ENCODE measurements around the gene ZNF618. TPM values are rescaled to one million over a fixed set of nuclear protein-coding genes. Genes with fewer than 3 reads are reported as not detected.

The ZNF618 gene
- total RNA-seq, 1 experiment from 2014 or later, result 22.0 TPM

DNA sequence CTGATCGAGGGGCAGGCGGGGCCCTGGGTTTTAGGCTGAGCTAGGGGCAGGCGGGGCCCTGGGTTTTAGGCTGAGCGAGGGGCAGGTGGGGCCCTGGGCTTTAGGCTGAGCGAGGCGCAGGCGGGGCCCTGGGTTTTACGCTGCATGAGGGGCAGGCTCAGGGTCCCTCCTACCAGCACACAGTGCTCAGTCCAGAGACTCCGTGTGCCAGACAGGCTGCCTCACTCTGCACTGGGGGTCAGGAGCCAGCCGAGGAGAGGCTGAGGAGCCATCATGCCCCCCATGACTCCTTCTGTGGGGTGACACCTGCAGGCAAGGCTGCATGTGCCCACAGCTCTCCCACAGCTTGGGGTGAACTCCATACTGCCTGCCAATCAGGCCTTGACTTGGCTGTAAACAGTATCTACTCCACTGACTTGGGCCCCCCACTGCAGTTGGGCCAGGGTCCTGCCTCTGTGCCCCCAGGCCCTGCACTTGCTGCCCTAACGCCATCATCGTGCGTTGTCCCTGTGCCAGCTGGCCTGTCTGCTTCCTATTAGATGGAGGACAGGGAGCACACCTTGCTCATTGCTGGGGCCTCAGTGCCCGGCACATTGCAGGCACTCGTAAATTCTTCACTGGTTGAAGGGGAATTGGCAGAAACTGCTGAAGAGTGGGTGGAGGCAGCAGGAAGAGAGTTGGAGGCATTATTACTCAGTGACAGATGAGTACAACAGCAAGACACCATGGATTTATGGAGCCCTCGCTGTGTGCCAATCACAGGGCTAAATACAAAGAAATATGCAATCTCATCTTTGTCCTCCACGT is 123.3 kb downstream of the ZNF618 start (continued):
- TF ChIP-seq, protein P1, sequence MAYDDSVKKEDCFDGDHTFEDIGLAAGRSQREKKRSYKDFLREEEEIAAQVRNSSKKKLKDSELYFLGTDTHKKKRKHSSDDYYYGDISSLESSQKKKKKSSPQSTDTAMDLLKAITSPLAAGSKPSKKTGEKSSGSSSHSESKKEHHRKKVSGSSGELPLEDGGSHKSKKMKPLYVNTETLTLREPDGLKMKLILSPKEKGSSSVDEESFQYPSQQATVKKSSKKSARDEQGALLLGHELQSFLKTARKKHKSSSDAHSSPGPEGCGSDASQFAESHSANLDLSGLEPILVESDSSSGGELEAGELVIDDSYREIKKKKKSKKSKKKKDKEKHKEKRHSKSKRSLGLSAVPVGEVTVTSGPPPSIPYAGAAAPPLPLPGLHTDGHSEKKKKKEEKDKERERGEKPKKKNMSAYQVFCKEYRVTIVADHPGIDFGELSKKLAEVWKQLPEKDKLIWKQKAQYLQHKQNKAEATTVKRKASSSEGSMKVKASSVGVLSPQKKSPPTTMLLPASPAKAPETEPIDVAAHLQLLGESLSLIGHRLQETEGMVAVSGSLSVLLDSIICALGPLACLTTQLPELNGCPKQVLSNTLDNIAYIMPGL (CRISPR knock-in tag; IDR thresholded peaks at IDR 0.05), result no peak
- no peak for TF ChIP-seq SOX15 (CRISPR knock-in tag; IDR thresholded peaks at IDR 0.05)
- TF ChIP-seq, protein P2, sequence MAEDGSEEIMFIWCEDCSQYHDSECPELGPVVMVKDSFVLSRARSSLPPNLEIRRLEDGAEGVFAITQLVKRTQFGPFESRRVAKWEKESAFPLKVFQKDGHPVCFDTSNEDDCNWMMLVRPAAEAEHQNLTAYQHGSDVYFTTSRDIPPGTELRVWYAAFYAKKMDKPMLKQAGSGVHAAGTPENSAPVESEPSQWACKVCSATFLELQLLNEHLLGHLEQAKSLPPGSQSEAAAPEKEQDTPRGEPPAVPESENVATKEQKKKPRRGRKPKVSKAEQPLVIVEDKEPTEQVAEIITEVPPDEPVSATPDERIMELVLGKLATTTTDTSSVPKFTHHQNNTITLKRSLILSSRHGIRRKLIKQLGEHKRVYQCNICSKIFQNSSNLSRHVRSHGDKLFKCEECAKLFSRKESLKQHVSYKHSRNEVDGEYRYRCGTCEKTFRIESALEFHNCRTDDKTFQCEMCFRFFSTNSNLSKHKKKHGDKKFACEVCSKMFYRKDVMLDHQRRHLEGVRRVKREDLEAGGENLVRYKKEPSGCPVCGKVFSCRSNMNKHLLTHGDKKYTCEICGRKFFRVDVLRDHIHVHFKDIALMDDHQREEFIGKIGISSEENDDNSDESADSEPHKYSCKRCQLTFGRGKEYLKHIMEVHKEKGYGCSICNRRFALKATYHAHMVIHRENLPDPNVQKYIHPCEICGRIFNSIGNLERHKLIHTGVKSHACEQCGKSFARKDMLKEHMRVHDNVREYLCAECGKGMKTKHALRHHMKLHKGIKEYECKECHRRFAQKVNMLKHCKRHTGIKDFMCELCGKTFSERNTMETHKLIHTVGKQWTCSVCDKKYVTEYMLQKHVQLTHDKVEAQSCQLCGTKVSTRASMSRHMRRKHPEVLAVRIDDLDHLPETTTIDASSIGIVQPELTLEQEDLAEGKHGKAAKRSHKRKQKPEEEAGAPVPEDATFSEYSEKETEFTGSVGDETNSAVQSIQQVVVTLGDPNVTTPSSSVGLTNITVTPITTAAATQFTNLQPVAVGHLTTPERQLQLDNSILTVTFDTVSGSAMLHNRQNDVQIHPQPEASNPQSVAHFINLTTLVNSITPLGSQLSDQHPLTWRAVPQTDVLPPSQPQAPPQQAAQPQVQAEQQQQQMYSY (CRISPR knock-in tag; IDR thresholded peaks at IDR 0.05), result no peak
- TF ChIP-seq ZNF263 (CRISPR knock-in tag; IDR thresholded peaks at IDR 0.05; ENCODE audit: low read depth), result no peak

DNA sequence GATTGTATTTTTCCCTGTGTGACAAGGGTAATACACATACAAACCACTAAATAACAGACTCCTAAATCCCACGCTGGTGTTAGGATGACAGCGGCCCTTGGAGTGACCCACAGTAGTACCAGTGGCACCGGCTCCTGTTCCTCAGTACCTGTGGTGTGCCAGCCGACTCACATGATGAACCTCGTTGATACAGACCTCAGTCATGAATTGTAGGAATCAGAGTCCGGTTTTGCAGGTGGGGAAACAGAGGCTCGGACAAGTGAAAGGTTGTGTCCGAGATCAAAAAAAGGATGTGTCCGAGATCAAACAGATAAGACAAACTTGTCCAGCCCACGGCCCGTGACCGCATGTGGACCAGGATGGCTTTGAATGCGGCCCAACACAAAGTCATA is 124.0 kb downstream of the ZNF618 start:
- no peak for DNase-seq (ENCODE audit: low spot score)
- no peak for ATAC-seq
- CTCF ChIA-PET, result no interaction called here

More for the DNA sequence above, 124.0 kb downstream of the ZNF618 start:
- no peaks in the 10 kb centered on the region for H3K36me3 Mint-ChIP-seq
- no peaks in the 10 kb centered on the region for H3K27me3 Mint-ChIP-seq (ENCODE audit: low read depth)
- H3K9me3 Mint-ChIP-seq, result no peaks in the 10 kb centered on the region
- H3K4me3 Mint-ChIP-seq, result no peak overlapping the region
- POLR2A ChIA-PET, result no interaction called here
- no peak overlapping the region for H3K27ac Mint-ChIP-seq
- TF ChIP-seq CREB1 (CRISPR knock-in tag; IDR thresholded peaks at IDR 0.05) (no peak), ZNF317 (CRISPR knock-in tag; IDR thresholded peaks at IDR 0.05; ENCODE audit: borderline replicate concordance, low read depth) (no peak), NFE2L1 (CRISPR knock-in tag; IDR thresholded peaks at IDR 0.05) (no peak), GABPB1 (CRISPR knock-in tag; IDR thresholded peaks at IDR 0.05) (no peak), ATF1 (CRISPR knock-in tag; IDR thresholded peaks at IDR 0.05) (no peak), GTF2I (CRISPR knock-in tag; conservative IDR thresholded peaks at IDR 0.05) (no peak), ESRRA (CRISPR knock-in tag; IDR thresholded peaks at IDR 0.05; ENCODE audit: borderline replicate concordance) (no peak), ETV6 (CRISPR knock-in tag; IDR thresholded peaks at IDR 0.05) (no peak), HMGA2 (CRISPR knock-in tag; IDR thresholded peaks at IDR 0.05) (no peak), FOXJ3 (CRISPR knock-in tag; IDR thresholded peaks at IDR 0.05; ENCODE audit: borderline replicate concordance) (no peak)
- TF ChIP-seq, protein P3, sequence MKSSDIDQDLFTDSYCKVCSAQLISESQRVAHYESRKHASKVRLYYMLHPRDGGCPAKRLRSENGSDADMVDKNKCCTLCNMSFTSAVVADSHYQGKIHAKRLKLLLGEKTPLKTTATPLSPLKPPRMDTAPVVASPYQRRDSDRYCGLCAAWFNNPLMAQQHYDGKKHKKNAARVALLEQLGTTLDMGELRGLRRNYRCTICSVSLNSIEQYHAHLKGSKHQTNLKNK (CRISPR knock-in tag; IDR thresholded peaks at IDR 0.05), result no peak
- TF ChIP-seq, protein P4, sequence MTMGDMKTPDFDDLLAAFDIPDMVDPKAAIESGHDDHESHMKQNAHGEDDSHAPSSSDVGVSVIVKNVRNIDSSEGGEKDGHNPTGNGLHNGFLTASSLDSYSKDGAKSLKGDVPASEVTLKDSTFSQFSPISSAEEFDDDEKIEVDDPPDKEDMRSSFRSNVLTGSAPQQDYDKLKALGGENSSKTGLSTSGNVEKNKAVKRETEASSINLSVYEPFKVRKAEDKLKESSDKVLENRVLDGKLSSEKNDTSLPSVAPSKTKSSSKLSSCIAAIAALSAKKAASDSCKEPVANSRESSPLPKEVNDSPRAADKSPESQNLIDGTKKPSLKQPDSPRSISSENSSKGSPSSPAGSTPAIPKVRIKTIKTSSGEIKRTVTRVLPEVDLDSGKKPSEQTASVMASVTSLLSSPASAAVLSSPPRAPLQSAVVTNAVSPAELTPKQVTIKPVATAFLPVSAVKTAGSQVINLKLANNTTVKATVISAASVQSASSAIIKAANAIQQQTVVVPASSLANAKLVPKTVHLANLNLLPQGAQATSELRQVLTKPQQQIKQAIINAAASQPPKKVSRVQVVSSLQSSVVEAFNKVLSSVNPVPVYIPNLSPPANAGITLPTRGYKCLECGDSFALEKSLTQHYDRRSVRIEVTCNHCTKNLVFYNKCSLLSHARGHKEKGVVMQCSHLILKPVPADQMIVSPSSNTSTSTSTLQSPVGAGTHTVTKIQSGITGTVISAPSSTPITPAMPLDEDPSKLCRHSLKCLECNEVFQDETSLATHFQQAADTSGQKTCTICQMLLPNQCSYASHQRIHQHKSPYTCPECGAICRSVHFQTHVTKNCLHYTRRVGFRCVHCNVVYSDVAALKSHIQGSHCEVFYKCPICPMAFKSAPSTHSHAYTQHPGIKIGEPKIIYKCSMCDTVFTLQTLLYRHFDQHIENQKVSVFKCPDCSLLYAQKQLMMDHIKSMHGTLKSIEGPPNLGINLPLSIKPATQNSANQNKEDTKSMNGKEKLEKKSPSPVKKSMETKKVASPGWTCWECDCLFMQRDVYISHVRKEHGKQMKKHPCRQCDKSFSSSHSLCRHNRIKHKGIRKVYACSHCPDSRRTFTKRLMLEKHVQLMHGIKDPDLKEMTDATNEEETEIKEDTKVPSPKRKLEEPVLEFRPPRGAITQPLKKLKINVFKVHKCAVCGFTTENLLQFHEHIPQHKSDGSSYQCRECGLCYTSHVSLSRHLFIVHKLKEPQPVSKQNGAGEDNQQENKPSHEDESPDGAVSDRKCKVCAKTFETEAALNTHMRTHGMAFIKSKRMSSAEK (CRISPR knock-in tag; IDR thresholded peaks at IDR 0.05; ENCODE audit: borderline replicate concordance), result no peak
- TF ChIP-seq, protein P5, sequence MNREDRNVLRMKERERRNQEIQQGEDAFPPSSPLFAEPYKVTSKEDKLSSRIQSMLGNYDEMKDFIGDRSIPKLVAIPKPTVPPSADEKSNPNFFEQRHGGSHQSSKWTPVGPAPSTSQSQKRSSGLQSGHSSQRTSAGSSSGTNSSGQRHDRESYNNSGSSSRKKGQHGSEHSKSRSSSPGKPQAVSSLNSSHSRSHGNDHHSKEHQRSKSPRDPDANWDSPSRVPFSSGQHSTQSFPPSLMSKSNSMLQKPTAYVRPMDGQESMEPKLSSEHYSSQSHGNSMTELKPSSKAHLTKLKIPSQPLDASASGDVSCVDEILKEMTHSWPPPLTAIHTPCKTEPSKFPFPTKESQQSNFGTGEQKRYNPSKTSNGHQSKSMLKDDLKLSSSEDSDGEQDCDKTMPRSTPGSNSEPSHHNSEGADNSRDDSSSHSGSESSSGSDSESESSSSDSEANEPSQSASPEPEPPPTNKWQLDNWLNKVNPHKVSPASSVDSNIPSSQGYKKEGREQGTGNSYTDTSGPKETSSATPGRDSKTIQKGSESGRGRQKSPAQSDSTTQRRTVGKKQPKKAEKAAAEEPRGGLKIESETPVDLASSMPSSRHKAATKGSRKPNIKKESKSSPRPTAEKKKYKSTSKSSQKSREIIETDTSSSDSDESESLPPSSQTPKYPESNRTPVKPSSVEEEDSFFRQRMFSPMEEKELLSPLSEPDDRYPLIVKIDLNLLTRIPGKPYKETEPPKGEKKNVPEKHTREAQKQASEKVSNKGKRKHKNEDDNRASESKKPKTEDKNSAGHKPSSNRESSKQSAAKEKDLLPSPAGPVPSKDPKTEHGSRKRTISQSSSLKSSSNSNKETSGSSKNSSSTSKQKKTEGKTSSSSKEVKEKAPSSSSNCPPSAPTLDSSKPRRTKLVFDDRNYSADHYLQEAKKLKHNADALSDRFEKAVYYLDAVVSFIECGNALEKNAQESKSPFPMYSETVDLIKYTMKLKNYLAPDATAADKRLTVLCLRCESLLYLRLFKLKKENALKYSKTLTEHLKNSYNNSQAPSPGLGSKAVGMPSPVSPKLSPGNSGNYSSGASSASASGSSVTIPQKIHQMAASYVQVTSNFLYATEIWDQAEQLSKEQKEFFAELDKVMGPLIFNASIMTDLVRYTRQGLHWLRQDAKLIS (CRISPR knock-in tag; IDR thresholded peaks at IDR 0.05; ENCODE audit: borderline replicate concordance), result no peak
- TF ChIP-seq, protein P6, sequence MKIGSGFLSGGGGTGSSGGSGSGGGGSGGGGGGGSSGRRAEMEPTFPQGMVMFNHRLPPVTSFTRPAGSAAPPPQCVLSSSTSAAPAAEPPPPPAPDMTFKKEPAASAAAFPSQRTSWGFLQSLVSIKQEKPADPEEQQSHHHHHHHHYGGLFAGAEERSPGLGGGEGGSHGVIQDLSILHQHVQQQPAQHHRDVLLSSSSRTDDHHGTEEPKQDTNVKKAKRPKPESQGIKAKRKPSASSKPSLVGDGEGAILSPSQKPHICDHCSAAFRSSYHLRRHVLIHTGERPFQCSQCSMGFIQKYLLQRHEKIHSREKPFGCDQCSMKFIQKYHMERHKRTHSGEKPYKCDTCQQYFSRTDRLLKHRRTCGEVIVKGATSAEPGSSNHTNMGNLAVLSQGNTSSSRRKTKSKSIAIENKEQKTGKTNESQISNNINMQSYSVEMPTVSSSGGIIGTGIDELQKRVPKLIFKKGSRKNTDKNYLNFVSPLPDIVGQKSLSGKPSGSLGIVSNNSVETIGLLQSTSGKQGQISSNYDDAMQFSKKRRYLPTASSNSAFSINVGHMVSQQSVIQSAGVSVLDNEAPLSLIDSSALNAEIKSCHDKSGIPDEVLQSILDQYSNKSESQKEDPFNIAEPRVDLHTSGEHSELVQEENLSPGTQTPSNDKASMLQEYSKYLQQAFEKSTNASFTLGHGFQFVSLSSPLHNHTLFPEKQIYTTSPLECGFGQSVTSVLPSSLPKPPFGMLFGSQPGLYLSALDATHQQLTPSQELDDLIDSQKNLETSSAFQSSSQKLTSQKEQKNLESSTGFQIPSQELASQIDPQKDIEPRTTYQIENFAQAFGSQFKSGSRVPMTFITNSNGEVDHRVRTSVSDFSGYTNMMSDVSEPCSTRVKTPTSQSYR (CRISPR knock-in tag; IDR thresholded peaks at IDR 0.05), result no peak
- TF ChIP-seq, protein P7, sequence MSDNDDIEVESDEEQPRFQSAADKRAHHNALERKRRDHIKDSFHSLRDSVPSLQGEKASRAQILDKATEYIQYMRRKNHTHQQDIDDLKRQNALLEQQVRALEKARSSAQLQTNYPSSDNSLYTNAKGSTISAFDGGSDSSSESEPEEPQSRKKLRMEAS (CRISPR knock-in tag; IDR thresholded peaks at IDR 0.05), result no peak
- H3K4me1 Mint-ChIP-seq, result no peaks in the 10 kb centered on the region
